Stimulated activated CD8-positive, alpha-beta memory T cell treated with anti-CD3 and anti-CD28 coated beads, Interleukin-15, amount 100 ng/mL, for 48 hours (primary cell): Measurements from ENCODE around the gene E2F2.

Experiments used
- DNase-seq, 2 donors: peaks; one replicate each; pipeline ENCODE4 v3.0.0-alpha.2; 2020; ENCODE audit warnings: low read depth in 2 of 2

E2F2 gene

DNA sequence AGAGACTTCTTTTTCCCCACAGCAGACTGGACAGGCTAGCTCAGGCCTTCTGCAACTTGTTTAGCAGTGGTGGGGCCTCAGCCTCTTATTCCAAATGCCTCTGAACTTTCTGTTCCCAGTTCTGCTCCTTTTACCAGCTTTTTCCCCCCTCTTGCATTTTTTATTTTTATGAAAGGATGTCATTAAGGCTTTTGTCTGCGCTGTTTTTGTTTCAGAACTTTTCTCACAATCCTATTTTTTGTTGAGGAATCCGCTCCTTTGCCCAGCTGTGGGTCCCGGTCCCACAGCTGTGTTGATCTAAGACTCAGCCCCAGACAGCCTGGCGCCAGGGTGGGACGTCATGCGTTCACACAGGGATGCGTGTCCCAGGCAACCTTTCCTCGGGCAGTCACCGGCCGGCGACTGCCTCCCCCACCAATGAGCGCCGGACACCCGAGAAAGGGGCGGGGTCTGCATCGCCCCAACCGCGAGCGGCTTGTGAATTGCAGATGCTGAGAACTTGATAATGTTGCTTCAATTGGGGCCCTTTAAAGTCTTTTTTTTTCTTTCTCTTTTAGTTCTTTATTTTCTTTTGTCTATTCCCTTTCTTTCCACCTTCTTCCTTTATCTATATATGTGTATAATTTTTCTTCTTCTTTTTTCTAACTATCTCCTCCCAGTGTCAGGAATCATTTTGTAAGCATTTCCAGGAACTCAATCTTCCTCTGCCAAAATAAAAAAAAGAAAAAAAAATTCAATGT lies 31.3 kb upstream of the E2F2 start:
- DNase-seq, result peak; percentile 15 to 37

DNA sequence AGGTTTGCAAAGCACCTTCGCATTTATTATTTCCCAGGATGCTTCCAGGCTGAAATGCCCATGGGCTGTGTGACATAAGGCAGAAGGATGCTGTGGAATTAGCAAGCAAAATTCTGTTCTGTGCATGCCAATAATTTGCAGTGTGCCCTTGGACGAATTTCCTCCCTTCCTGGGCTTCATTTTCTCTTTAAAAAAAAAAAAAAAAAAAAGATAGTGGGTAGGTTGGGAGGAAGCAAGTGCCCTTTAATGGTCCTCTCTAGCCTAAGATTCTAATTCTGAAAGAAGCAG lies 30.7 kb upstream of the E2F2 start:
- DNase-seq, result no peak

- no peak for DNase-seq
These were observed 30.2 kb upstream of the E2F2 start for GRCh38 chr1:23561076-23561812.

- DNase-seq, result no peak
These were observed 29.1 kb upstream of the E2F2 start for GRCh38 chr1:23559985-23560741.

GRCh38 chr1:23559136-23559984 lies 28.3 kb upstream of the E2F2 start, which contains the start of gene ID3:
Gene ID3, minus strand, starts transcription at chr1:23559501. Its CDS starts 75 bp downstream, at chr1:23559426.
- peak; percentile 87 to 90 for DNase-seq

DNA sequence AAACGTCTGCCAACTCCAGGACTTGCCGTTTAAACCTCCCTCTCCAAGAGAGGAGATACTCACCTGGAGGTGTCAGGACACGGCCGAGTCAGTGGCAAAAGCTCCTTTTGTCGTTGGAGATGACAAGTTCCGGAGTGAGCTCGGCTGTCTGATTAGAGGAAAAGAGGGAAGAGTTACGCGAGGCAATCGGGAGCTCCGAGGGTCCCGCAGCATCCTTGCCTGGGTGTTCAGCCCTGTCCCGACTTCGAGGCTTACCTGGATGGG lies 27.8 kb upstream of the E2F2 start:
- no peak for DNase-seq

DNA sequence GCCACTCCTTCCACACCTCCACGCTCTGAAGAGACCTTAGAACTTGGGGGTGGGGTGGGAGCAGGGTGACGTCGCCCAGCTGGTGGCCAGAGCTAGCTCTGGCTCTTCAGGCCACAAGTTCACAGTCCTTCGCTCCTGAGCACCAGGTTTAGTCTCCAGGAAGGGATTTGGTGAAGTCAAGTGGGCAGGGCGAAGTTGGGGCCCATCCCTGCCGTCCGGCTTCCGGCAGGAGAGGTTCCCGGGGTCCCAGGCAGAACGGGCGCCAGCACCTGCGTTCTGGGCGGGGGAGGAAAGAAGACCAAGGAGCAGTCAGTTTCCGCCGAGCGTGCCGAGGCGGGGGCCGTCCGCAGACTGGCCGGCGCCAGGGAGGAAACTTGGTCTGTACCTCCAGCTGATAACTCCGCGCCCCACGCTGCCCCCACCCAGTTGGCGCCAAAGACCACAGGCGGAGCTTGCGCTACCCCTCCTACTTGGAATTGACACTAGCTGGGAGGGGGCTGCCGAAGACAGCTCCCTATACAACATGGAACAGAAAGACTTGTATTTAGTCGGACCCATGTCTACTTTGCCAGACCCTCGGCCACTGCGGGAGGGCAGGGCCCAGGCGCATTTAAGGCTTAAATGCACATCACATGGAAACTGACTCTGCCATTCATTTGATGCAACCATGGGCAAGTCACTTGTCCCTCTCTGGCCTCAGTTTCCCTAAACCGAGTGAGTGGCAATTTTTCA lies 27.3 kb upstream of the E2F2 start:
- peak; percentile 38 to 41 for DNase-seq

- DNase-seq, result no peak
These were observed 26.6 kb upstream of the E2F2 start for GRCh38 chr1:23557471-23558124.

DNA sequence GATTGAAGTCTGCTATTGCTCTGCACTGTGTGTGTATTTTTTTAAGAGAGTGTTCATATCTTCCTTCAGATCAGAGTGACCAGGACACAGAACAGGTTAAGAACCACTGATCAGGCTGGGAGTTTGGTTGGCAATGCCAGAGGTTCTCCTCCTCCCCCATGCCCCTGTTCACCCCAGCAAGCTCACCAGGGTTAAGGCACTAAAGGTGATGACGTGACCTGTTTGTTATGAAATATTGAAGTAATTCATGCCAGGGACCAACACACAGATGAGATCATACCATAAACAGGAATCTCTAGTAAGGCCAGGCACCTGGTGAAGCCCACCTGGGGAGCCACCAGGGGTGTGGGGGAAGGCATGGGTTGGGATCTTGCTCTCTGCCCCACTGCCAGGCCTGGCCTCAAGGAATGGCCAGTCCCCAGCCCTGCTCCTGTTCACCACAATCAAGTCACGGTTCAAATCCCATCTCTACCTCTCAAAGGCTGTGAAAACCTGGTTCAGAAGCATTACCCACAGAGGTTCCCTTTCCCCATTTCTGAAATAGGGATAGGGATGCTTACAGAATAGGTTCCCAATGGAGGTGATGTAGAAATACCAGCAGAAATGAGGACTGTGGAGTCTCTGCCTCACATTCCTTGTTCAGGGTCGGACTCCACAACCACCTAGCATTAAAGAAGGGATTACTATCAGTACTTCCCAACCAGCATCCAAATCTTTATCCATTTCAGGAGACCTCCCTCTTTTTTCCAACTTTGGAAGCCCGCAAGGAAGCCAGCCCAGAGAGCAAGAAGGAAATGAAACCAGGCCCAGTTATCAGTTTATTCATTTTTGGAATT lies 25.8 kb upstream of the E2F2 start:
- no peak for DNase-seq

DNA sequence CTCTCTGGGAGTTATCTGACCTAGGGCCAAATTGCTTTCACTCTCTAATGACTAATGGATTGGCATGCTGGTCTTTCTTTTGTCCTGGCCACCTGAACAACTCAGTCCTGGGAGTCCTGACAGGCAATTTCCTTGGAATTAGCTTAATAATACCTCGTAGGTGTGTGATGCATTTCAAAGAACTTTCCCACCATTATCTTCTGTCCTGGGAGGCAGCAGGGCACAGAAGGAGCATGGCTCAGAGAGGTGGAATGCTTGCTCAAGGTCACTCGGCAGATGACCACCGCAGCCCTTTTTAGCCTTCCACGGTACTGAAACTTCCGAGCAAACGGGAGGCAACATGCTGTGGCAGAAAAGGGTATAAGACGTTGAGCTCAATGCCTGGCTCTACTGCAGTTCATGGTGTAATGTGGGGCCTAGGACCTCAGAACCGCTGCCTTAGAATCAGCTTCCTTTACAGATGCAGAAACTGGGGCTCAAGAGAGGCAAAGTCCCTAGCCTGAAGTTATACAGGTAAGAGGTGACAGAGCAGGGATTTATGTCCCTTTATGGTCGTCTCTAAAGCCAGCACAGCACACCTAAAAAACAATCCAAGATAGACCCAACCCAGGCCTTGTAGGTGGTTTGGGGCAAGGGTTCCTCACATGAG lies 25.1 kb upstream of the E2F2 start:
- no peak for DNase-seq

- DNase-seq, result no peak
These were observed 24.4 kb upstream of the E2F2 start for GRCh38 chr1:23555270-23555985.

GRCh38 chr1:23554481-23555269 lies 23.6 kb upstream of the E2F2 start:
- DNase-seq, result peak; percentile 71 to 81

GRCh38 chr1:23554127-23554480 lies 23.1 kb upstream of the E2F2 start:
- DNase-seq, result no peak

DNA sequence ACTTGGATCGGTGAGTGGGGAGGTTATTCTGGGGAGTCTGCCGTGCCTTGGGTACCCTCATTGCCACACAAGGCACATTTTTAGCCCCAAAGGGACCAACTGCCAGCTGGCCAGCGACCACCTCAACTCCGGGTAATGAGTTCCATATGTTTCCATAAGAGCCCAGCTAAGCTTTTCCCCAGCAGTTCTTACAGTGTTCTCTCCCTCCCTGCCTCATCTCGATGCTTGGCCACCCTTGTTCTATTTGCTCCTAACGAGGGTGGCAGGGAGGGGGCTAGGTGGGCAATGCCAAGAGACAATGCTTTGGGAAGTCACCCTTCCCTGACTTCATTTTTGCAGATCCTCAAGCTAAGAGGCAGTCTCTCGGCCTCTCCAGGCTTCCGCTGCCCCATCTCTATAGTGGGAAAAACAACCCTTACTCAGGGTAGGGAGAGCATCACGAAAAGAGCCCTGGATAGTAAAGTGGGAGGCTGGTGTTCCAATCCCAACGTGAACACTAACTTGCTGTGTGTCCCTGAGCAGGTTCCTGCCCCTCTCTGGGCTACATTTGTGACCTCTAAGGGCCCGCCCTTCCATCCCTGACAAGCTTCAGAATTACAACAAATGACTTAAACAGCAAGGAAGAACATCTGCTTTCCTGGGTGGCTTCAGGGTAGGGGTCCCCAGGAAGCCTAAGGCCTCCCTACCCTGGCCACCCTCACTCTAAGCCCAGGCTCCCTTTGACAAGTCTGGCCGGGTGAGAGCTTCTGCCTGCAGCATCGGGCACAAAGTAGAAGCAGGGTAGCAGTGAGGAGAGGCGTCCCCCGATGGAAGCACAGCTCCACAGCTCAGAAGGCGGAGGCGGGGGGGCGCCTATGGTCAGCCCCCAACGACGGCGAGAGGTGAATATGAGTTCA lies 22.4 kb upstream of the E2F2 start:
- no peak for DNase-seq

GRCh38 chr1:23551849-23552248 lies 20.8 kb upstream of the E2F2 start:
- DNase-seq, result no peak

DNA sequence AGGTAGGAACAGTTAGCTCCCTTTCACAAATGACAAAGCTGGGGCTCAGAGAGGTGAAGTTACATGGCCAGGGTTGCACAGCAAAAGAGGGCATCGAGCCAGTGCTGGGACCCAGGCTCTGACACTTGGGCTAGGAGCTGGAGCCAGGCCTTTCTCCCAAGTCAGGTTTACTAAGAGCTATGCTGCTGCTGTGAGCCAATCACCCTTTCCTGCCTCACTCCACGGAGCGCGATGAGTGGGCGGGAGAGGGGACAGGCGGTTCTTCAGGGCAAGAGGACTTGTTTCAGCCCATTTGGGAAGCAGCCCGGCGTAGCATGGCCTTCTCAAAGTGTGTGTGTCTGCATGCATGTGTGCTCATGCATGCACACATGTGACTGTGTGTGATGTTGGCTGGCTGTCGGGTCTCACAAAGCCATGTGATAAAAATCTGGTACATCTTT lies 17.7 kb upstream of the E2F2 start:
- no peak for DNase-seq
